H9 (cell line): ENCODE measurements around the gene PA2G4. TPM values are rescaled to one million over a fixed set of nuclear protein-coding genes. Genes with fewer than 3 reads are reported as not detected.
A peak's percentile ranks its signal among the peaks of the same experiment; 100 is the strongest.

ENCODE experiments used
- DNase-seq: peaks from one replicate; pipeline ENCODE4 v3.0.0-alpha.2; 2017
- H2AFZ ChIP-seq: one replicate; pipeline ENCODE4 v1.6.1; 2013; ENCODE audit warnings: mild to moderate bottlenecking, low read length, control low read depth, moderate library complexity
- H2AK5ac ChIP-seq: 2 replicates; pipeline ENCODE4 v1.6.1; 2013; ENCODE audit warnings: low read length, control low read depth, mixed read lengths; ENCODE audit not compliant: insufficient read length
- H2BK120ac ChIP-seq: one replicate; pipeline ENCODE4 v1.6.1; 2013; ENCODE audit warnings: low read depth, mild to moderate bottlenecking, low read length, control low read depth, inconsistent platforms; ENCODE audit not compliant: poor library complexity, severe bottlenecking
- H2BK12ac ChIP-seq: 2 replicates; pipeline ENCODE4 v1.6.1; 2013; ENCODE audit warnings: low read length, control low read depth, mixed read lengths, low read depth; ENCODE audit not compliant: insufficient read length
- H2BK15ac ChIP-seq: 2 replicates; pipeline ENCODE4 v1.6.1; 2013; ENCODE audit warnings: low read depth, low read length, control low read depth
- H2BK20ac ChIP-seq: one replicate; pipeline ENCODE4 v1.6.1; 2013; ENCODE audit warnings: low read depth, mild to moderate bottlenecking, low read length, control low read depth, inconsistent platforms; ENCODE audit not compliant: poor library complexity, severe bottlenecking
- H2BK5ac ChIP-seq: 2 replicates; pipeline ENCODE4 v1.6.1; 2013; ENCODE audit warnings: low read length, control low read depth, mixed read lengths; ENCODE audit not compliant: insufficient read length
- H3K14ac ChIP-seq: 2 replicates; pipeline ENCODE4 v1.6.1; 2013; ENCODE audit warnings: low read length, control low read depth; ENCODE audit not compliant: insufficient read depth
- H3K18ac ChIP-seq: 2 replicates; pipeline ENCODE4 v1.6.1; 2013; ENCODE audit warnings: low read depth, mild to moderate bottlenecking, mixed read lengths, low read length, control low read depth; ENCODE audit not compliant: insufficient read length
- H3K23ac ChIP-seq: 2 replicates; pipeline ENCODE4 v1.6.1; 2013; ENCODE audit warnings: low read length, control low read depth, mixed read lengths, low read depth; ENCODE audit not compliant: insufficient read length
- H3K23me2 ChIP-seq: 2 replicates; pipeline ENCODE4 v1.6.1; 2013; ENCODE audit warnings: low read depth, mild to moderate bottlenecking, mixed read lengths, low read length, control low read depth; ENCODE audit not compliant: insufficient read length, poor library complexity, severe bottlenecking
- H3K27ac ChIP-seq: 2 replicates; pipeline ENCODE4 v1.5.1; 2013; ENCODE audit warnings: low read length, control low read depth, mixed read lengths, low read depth; ENCODE audit not compliant: insufficient read length
- H3K27me3 ChIP-seq: 2 replicates; pipeline ENCODE4 v1.6.1; 2013; ENCODE audit warnings: low read length, control low read depth, inconsistent platforms; ENCODE audit not compliant: insufficient read depth
- H3K4ac ChIP-seq: 2 replicates; pipeline ENCODE4 v1.6.1; 2013; ENCODE audit warnings: low read depth, mild to moderate bottlenecking, control low read depth, inconsistent platforms, low read length, moderate library complexity
- H3K4me1 ChIP-seq: 2 replicates; pipeline ENCODE4 v1.6.1; 2013; ENCODE audit warnings: low read length, control low read depth, inconsistent platforms; ENCODE audit not compliant: insufficient read depth
- H3K4me2 ChIP-seq: 2 replicates; pipeline ENCODE4 v1.6.1; 2013; ENCODE audit warnings: low read length, control low read depth, mixed read lengths; ENCODE audit not compliant: insufficient read length, insufficient read depth
- H3K56ac ChIP-seq: 2 replicates; pipeline ENCODE4 v1.6.1; 2013; ENCODE audit warnings: low read depth, mild to moderate bottlenecking, mixed read lengths, low read length, control low read depth; ENCODE audit not compliant: insufficient read length
- H3K79me1 ChIP-seq: 2 replicates; pipeline ENCODE4 v1.6.1; 2013; ENCODE audit warnings: low read depth, mild to moderate bottlenecking, moderate library complexity, low read length, control low read depth, inconsistent platforms; ENCODE audit not compliant: insufficient read depth, poor library complexity, severe bottlenecking
- H3K79me2 ChIP-seq: 2 replicates; pipeline ENCODE4 v1.6.1; 2013; ENCODE audit warnings: low read length, control low read depth, inconsistent platforms; ENCODE audit not compliant: insufficient read depth
- H3K9ac ChIP-seq: 2 replicates; pipeline ENCODE4 v1.6.1; 2013; ENCODE audit warnings: low read length, control low read depth, mixed read lengths; ENCODE audit not compliant: insufficient read length; ENCODE audit errors: extremely low read depth
- H3K9me3 ChIP-seq: one replicate; pipeline ENCODE4 v1.6.1; 2013; ENCODE audit warnings: low read depth, low read length, inconsistent platforms; ENCODE audit not compliant: control insufficient read depth
- H3T11ph ChIP-seq: one replicate; pipeline ENCODE4 v1.6.1; 2013; ENCODE audit warnings: mild to moderate bottlenecking, low read length, control low read depth, inconsistent platforms
- H4K20me1 ChIP-seq: one replicate; pipeline ENCODE4 v1.6.1; 2013; ENCODE audit not compliant: control insufficient read depth, insufficient read length, insufficient read depth
- H4K5ac ChIP-seq: 2 replicates; pipeline ENCODE4 v1.6.1; 2013; ENCODE audit warnings: low read depth, mild to moderate bottlenecking, mixed read lengths, low read length, control low read depth; ENCODE audit not compliant: insufficient read length
- H4K8ac ChIP-seq: replicated peaks from 2 replicates; pipeline ENCODE4 v1.6.1; 2013; ENCODE audit warnings: low read length, control low read depth, mixed read lengths, low read depth; ENCODE audit not compliant: insufficient read length
- H4K91ac ChIP-seq: 2 replicates; pipeline ENCODE4 v1.6.1; 2013; ENCODE audit warnings: low read depth, mild to moderate bottlenecking, moderate library complexity, mixed read lengths, low read length, control low read depth; ENCODE audit not compliant: insufficient read length
- H3K27ac Mint-ChIP-seq, 3 experiments: 2 replicates in 2 of 3; 3 replicates in 1 of 3; pipeline ENCODE4 v1.8.0; 2020 to 2021; ENCODE audit warnings: mixed read lengths in 3 of 3, mild to moderate bottlenecking in 1 of 3, moderate library complexity in 1 of 3
- H3K27me3 Mint-ChIP-seq: 2 replicates; pipeline ENCODE4 v1.8.0; 2021; ENCODE audit warnings: low read depth, mild to moderate bottlenecking, moderate library complexity, mixed read lengths
- H3K36me3 Mint-ChIP-seq, 3 experiments: 2 replicates in 2 of 3; 3 replicates in 1 of 3; pipeline ENCODE4 v1.8.0; 2020 to 2021; ENCODE audit warnings: low read depth in 3 of 3, mixed read lengths in 3 of 3; ENCODE audit not compliant: insufficient read depth in 1 of 3
- H3K4me1 Mint-ChIP-seq, 2 experiments: 2 replicates each; pipeline ENCODE4 v1.8.0; 2020; ENCODE audit warnings: mixed read lengths in 2 of 2
- H3K4me3 Mint-ChIP-seq, 2 experiments: 2 replicates in 1 of 2; 3 replicates in 1 of 2; pipeline ENCODE4 v1.8.0; 2020 to 2021; ENCODE audit warnings: mild to moderate bottlenecking in 2 of 2, mixed read lengths in 2 of 2, moderate library complexity in 1 of 2
- H3K9me3 Mint-ChIP-seq, 2 experiments: 2 replicates in 1 of 2; 3 replicates in 1 of 2; pipeline ENCODE4 v1.8.0; 2020; ENCODE audit warnings: mild to moderate bottlenecking in 2 of 2, mixed read lengths in 2 of 2, moderate library complexity in 1 of 2
- CTCF ChIP-seq: fragments of 200-600 bp; sonication (generic); conservative IDR thresholded peaks from 3 replicates; pipeline ENCODE4 v1.8.0; 2021; ENCODE audit warnings: antibody characterized with exemption, mild to moderate bottlenecking
- WGBS: extraction: QIAGEN DNeasy Blood & Tissue Kit; methylation state at CpG from one replicate; pipeline ENCODE4 v1.1.7; 2013; ENCODE audit warnings: missing lambda C conversion rate, low lambda C conversion rate, mixed read lengths; ENCODE audit not compliant: insufficient read length; ENCODE audit errors: extremely low coverage; 5-methylcytosine and 5-hydroxymethylcytosine counted together
- total RNA-seq: library from RNA; stranded (reverse); gene quantifications from 2 replicates; pipeline ENCODE4 v1.2.1, GENCODE V29; 2021

The PA2G4 gene
- total RNA-seq, 1 experiment from 2014 or later: 248 TPM

- no peak overlapping the region for H3K9ac ChIP-seq
- H3K56ac ChIP-seq: no peak overlapping the region
- Mint-ChIP-seq H3K36me3 (peaks cover 40 to 51% (median 45%) of the 10 kb centered on the region in 3 experiments), H3K4me3 (peak overlapping the region; percentile 74 to 88), H3K27me3 (no peaks in the 10 kb centered on the region), H3K9me3 (no peaks in the 10 kb centered on the region; a peak in 1 of 5 replicates), H3K27ac (no peak overlapping the region), H3K4me1 (peaks cover 26 to 27% of the 10 kb centered on the region in 2 experiments)
- H4K8ac ChIP-seq: no peak overlapping the region
- H3K4me1 ChIP-seq: no peaks in the 10 kb centered on the region
- TF ChIP-seq CTCF: no peak
- H3K9me3 ChIP-seq: no peaks in the 10 kb centered on the region
- WGBS: no CpG with 5 or more reads among the region's 22 CpGs
- no peak overlapping the region for H3K4ac ChIP-seq
- no peak overlapping the region for H4K5ac ChIP-seq
- no peaks in the 10 kb centered on the region for H4K20me1 ChIP-seq
- no peak overlapping the region for H3K27ac ChIP-seq
- no peak overlapping the region for H2AFZ ChIP-seq
- no peak overlapping the region for H2BK120ac ChIP-seq
- no peaks in the 10 kb centered on the region for H3K79me2 ChIP-seq
- H3K4me2 ChIP-seq: peak overlapping the region; percentile 100
- no peak overlapping the region for H2BK20ac ChIP-seq
- H3K23ac ChIP-seq: no peak overlapping the region
- H3K79me1 ChIP-seq: no peaks in the 10 kb centered on the region
- peaks cover 17% of the 10 kb centered on the region for H3K23me2 ChIP-seq
- H3K14ac ChIP-seq: no peak overlapping the region
- H3K18ac ChIP-seq: no peak overlapping the region
- no peak overlapping the region for H2BK15ac ChIP-seq
- no peak overlapping the region for H2BK12ac ChIP-seq
- no peak for DNase-seq
- H4K91ac ChIP-seq: no peak overlapping the region
- H3K27me3 ChIP-seq: no peaks in the 10 kb centered on the region
- no peak overlapping the region for H2BK5ac ChIP-seq
- no peak overlapping the region for H2AK5ac ChIP-seq
- H3T11ph ChIP-seq: no peak overlapping the region
Measured at GRCh38 chr12:56129942-56130495, 25.7 kb downstream of the PA2G4 start.
